ENCODE data around the gene SV2C. TPM values are rescaled to one million over a fixed set of nuclear protein-coding genes. Genes with fewer than 3 reads are reported as not detected.
"Not testable (repeated sequence)": the region's sequence is repeated elsewhere in the genome, so short reads cannot be mapped to it uniquely, and the experiment has no call there.

Gene SV2C
- total RNA-seq, 2 experiments from 2014 or later: 0.02 to 0.10 TPM

DNA sequence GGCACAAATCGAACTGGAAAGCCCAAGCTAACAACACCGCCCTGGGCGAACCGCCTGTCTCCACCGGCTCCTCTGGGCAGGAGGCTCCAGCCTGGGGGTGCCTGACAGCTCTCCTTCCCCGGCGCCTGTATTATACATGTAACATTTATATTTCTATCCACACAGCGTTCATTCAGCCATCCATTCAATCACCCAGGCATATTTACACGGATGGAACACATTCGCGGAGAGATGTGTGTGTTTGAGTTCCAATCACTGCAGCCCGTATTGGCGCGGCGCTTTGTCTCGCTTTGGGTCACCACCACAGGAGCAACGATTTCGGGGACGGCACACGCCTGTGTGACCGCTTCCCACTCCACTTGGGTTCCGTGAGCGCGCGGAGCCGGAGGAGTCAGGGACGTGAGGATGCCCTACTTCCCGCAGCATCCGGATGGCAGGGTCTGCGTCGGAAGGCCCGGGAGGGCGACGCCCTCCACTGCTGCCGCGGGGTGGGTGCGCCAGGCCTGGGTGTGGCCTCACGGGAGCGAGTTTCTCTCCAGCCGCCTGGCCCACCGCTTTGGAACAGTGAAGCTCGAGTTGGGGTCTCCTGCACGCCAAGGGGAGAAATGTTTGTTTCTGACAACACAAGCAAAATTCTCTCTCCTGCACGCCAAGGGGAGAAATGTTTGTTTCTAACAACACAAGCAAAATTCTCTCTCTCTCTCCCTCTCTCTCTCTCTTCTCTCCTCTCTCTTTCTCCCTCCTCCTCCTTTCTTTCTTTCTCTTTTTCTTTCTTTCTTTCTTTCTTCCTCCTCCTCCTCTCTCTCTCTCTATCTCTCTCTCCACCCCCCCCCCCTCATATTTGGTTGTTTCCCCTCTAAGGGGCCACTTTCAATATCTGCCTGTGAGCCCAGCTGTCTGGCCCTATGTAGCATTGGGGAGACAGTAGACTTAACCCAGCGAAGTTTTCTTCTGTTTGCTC lies 1.1 kb upstream of the SV2C start:
- Mint-ChIP-seq H3K9me3 (no peaks in the 10 kb centered on the region), H3K4me1 (ENCODE audit: low read depth) (peaks cover 28% of the 10 kb centered on the region), H3K4me3 (peak overlapping the region; percentile 69), H3K27me3 (peaks cover 72% of the 10 kb centered on the region), H3K36me3 (no peaks in the 10 kb centered on the region), H3K27ac (no peak overlapping the region)
- intact Hi-C loops (cut with micrococcal nuclease): no loop called here
- CTCF ChIA-PET: interaction anchor here (0.8 to 1.4 kb wide), 2 partner anchors 25 to 127 kb away, joined by 3 to 4 read pairs; no protein-coding TSS in a partner anchor
- DNase-seq: peak; percentile 15
- POLR2A ChIA-PET: no interaction called here

DNA sequence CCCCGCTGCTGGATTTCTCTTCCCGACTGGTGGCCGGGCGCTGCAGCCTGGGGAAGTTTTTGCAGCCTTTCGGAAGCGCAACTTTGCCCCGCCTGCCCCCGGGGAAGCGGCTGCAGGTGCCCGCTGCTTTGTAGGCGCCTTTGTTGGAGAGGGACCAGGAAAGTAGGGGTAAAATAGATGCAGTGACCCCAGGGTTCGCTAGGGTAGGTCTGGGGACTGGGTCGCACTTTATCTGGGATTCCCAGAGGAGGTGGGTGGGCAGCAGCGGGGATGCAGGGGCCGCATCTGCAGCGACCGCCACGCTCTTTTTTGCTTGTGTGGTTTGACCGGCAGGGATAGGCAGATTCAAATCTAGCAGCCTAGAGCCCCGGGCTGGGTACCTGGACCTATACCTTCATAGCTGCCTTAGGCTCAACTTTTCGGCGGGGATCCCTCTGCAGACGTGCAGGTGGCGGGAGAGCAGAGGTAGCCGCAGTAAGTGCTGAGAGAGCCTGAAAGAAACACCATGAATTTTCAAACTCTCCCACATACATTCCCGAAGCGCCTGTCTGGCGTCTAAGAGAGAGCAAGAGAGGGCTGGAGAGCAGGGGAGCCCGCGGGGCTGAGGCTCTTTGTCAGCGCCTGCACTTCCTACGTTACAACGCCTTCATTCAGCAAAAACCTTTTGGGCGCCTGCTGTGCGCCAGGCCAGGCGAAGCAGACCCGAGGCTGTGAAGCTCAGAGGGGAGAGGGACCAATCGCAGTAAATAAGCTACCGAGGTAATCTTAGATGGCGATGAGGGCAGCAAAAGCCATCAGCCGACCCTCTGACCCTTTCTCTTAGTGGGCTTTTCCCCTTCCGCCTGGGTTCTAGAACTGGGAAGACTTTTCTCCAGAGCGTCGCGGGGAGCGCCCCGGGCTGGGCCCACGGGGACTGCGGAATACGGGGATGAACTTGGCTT lies 642 bp downstream of the SV2C start:
- Mint-ChIP-seq H3K4me3 (peak overlapping the region; percentile 69), H3K36me3 (no peaks in the 10 kb centered on the region), H3K27ac (no peak overlapping the region), H3K9me3 (no peaks in the 10 kb centered on the region), H3K27me3 (peaks cover 57% of the 10 kb centered on the region), H3K4me1 (ENCODE audit: low read depth) (peaks cover 28% of the 10 kb centered on the region)
- POLR2A ChIA-PET: no interaction called here
- DNase-seq: peak; percentile 40
- intact Hi-C loops (cut with micrococcal nuclease): loop anchor here (1.0 kb wide), 1 partner anchor 15 kb away; no protein-coding TSS in a partner anchor
- CTCF ChIA-PET: interaction anchor here (0.6 to 1.2 kb wide), 5 partner anchors 9 to 173 kb away, joined by 3 to 4 read pairs (median 3); no protein-coding TSS in a partner anchor

DNA sequence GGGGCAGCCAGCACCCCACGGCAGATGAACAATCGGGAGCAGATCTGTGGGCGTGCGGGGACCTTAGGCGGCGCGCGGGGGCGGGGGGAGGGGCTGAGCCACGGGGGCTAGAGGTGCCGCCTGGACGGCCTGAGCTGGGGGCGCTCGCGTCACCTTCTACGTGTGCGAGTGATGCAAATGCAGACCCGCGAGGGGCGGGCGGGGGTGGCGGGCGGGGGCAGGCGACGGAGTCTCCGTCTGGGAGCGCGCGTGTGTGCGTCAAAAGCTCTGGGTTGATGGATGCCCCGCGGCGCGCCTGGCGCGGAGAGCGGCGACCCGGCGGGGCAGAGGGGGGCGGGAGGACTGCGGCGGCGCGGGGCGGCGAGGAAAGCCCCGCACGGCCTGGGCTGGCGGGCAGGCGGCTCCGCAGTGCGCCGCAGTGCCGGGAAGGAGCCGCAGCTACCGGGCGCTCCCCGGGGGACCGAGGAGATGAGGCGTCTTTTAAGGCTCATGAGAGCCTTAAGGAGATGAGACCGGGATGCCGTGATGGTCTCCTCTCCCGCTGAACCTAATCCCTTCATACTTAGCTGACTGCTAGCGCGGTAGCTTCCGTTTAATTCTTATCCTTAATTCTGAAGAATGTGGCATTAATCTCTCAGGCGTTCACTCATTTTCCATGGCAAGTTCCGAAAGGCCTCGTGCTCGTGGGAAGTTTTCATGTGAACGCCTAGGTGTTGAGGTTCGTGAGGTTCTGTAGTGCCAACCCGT lies 1.5 kb downstream of the SV2C start:
- ChIA-PET CTCF (interaction anchor here (0.7 to 1.2 kb wide), 4 partner anchors 8 to 172 kb away, joined by 3 to 4 read pairs (median 3); no protein-coding TSS in a partner anchor), POLR2A (no interaction called here)
- peak; percentile 23 for DNase-seq
- intact Hi-C loops (cut with micrococcal nuclease): loop anchor here (1.0 kb wide), 1 partner anchor 15 kb away; no protein-coding TSS in a partner anchor
- H3K27me3 Mint-ChIP-seq: peaks cover 60% of the 10 kb centered on the region
- no peaks in the 10 kb centered on the region for H3K9me3 Mint-ChIP-seq
- peak overlapping the region; percentile 69 for H3K4me3 Mint-ChIP-seq
- peaks cover 28% of the 10 kb centered on the region for H3K4me1 Mint-ChIP-seq (ENCODE audit: low read depth)
- no peaks in the 10 kb centered on the region for H3K36me3 Mint-ChIP-seq
- no peak overlapping the region for H3K27ac Mint-ChIP-seq

- intact Hi-C loops (cut with micrococcal nuclease): no loop called here
- Mint-ChIP-seq H3K27me3 (peaks cover 57% of the 10 kb centered on the region), H3K9me3 (no peaks in the 10 kb centered on the region), H3K4me3 (peak overlapping the region; percentile 13), H3K36me3 (no peaks in the 10 kb centered on the region), H3K27ac (no peak overlapping the region), H3K4me1 (ENCODE audit: low read depth) (peaks cover 28% of the 10 kb centered on the region)
- ChIA-PET CTCF (interaction anchor here (0.7 to 1.2 kb wide), 2 partner anchors 90 to 124 kb away, joined by 4 read pairs; no protein-coding TSS in a partner anchor), POLR2A (no interaction called here)
- DNase-seq: no peak
These were observed 2.0 kb downstream of the SV2C start for GRCh38 chr5:76085243-76085579.

DNA sequence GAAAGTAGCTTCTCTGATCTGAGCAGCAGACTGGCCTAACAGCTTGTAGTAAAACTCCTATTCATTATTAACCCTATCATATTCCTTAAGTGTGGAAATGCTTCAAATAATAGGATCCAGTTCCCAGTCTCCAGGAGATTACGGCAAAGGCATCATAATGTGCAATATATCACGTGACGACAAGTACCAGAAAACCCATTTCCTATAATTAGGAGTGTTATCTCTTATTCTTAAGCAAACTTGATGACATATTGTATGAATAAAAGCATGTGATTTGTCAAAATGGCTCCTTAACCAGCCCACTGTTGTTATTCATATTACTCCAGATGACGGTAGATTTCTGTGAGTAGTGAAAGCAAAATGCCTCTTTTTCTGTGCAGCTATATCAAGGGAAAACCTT lies 2.9 kb downstream of the SV2C start:
- CTCF ChIA-PET: interaction anchor here (0.7 kb wide), 1 partner anchor 89 kb away, joined by 4 read pairs; no protein-coding TSS in a partner anchor
- Mint-ChIP-seq H3K36me3 (no peaks in the 10 kb centered on the region), H3K4me3 (no peak overlapping the region), H3K27me3 (peaks cover 50% of the 10 kb centered on the region), H3K27ac (no peak overlapping the region), H3K4me1 (ENCODE audit: low read depth) (peaks cover 28% of the 10 kb centered on the region), H3K9me3 (no peaks in the 10 kb centered on the region)
- intact Hi-C loops (cut with micrococcal nuclease): no loop called here
- POLR2A ChIA-PET: no interaction called here
- no peak for DNase-seq

DNA sequence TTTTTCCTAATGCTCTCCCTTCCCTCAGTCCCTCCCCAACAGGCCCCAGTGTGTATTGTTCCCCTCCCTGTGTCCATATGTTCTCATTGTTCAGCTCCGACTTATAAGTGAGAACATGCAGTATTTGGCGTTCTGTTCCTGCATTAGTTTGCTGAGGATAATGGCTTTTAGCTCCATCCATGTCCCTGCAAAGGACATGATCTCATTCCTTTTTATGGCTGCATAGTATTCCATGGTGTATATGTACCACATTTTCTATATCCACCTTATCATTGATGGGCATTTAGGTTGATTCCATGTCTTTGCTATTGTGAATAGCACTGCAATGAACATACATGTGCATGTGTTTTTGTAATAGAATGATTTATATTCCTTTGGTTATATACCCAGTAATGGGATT lies 6.0 kb downstream of the SV2C start:
- H3K4me3 Mint-ChIP-seq; POLR2A ChIA-PET; H3K27ac Mint-ChIP-seq; DNase-seq; H3K9me3 Mint-ChIP-seq; H3K36me3 Mint-ChIP-seq; intact Hi-C loops (cut with micrococcal nuclease): not testable (repeated sequence)
- peaks cover 25% of the 10 kb centered on the region for H3K27me3 Mint-ChIP-seq
- H3K4me1 Mint-ChIP-seq (ENCODE audit: low read depth): peaks cover 10% of the 10 kb centered on the region
- CTCF ChIA-PET: interaction anchor here (0.8 kb wide), 1 partner anchor 1351 kb away, joined by 3 read pairs; no protein-coding TSS in a partner anchor

- intact Hi-C loops (cut with micrococcal nuclease): no loop called here
- H3K36me3 Mint-ChIP-seq: no peaks in the 10 kb centered on the region
- ChIA-PET POLR2A (no interaction called here), CTCF (no interaction called here)
- no peaks in the 10 kb centered on the region for H3K4me1 Mint-ChIP-seq (ENCODE audit: low read depth)
- DNase-seq: no peak
- H3K27ac Mint-ChIP-seq: no peak overlapping the region
- H3K9me3 Mint-ChIP-seq: no peaks in the 10 kb centered on the region
- H3K27me3 Mint-ChIP-seq: peaks cover 13% of the 10 kb centered on the region
- no peak overlapping the region for H3K4me3 Mint-ChIP-seq
These were observed 8.2 kb downstream of the SV2C start for GRCh38 chr5:76091351-76091750.

DNA sequence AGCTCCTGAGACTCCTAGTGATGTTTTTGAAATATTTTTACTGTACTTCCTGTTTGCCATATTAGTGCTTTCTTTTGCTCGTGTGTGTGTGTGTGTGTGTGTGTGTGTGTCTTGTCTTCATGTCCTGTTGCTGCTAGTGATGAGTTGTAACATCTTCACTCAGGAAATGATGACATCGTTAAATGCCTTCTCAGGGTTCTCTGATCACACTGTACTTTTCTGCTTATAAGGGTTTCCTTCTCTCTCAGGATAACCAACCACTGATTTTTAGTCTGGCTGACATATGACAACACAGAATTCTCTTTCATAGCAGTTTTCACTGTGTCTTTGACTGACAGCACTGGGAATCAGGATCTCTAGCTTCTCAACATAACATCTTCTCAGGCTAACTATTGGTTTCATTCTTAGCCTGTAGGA lies 16.1 kb downstream of the SV2C start:
- CTCF ChIA-PET: interaction anchor here (0.6 to 1.2 kb wide), 2 partner anchors 77 to 860 kb away, joined by 3 read pairs; no protein-coding TSS in a partner anchor
- Mint-ChIP-seq H3K4me3 (no peak overlapping the region), H3K27me3 (peaks cover 6% of the 10 kb centered on the region), H3K27ac (no peak overlapping the region), H3K36me3 (no peaks in the 10 kb centered on the region), H3K4me1 (ENCODE audit: low read depth) (peaks cover 9% of the 10 kb centered on the region), H3K9me3 (no peaks in the 10 kb centered on the region)
- POLR2A ChIA-PET: no interaction called here
- peak; percentile 52 for DNase-seq
- intact Hi-C loops (cut with micrococcal nuclease): loop anchor here (1.0 kb wide), 1 partner anchor 15 kb away; no protein-coding TSS in a partner anchor

GRCh38 chr5:76099756-76100155 lies 16.6 kb downstream of the SV2C start:
- peaks cover 6% of the 10 kb centered on the region for H3K27me3 Mint-ChIP-seq
- H3K9me3 Mint-ChIP-seq: no peaks in the 10 kb centered on the region
- no peaks in the 10 kb centered on the region for H3K36me3 Mint-ChIP-seq
- H3K4me1 Mint-ChIP-seq (ENCODE audit: low read depth): peaks cover 9% of the 10 kb centered on the region
- H3K27ac Mint-ChIP-seq: no peak overlapping the region
- CTCF ChIA-PET: interaction anchor here (0.6 to 1.2 kb wide), 2 partner anchors 76 to 861 kb away, joined by 3 read pairs; no protein-coding TSS in a partner anchor
- DNase-seq: no peak
- intact Hi-C loops (cut with micrococcal nuclease): loop anchor here (1.0 kb wide), 1 partner anchor 15 kb away; no protein-coding TSS in a partner anchor
- H3K4me3 Mint-ChIP-seq: no peak overlapping the region
- POLR2A ChIA-PET: no interaction called here

DNA sequence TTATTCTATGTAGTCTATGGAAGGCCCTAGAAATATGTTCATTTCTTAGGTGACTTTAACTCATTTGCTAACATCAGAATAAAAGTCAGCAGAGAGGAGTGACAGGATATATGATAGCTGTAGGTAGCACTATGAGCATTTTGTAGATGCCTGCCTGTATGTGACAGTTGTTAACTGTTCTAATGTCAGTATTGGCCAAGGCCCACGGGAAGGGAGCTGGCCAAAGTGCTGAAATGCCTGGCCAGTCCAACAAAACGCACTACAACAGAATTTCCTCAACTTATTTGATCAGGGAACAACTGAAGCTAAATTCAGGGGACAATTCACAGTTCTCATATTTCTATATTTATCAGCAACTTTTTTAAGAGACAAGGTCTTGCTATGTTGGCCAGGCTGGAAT lies 20.8 kb downstream of the SV2C start:
- no peak overlapping the region for H3K27ac Mint-ChIP-seq
- peaks cover 8% of the 10 kb centered on the region for H3K4me1 Mint-ChIP-seq (ENCODE audit: low read depth)
- H3K27me3 Mint-ChIP-seq: peaks cover 10% of the 10 kb centered on the region
- ChIA-PET CTCF (interaction anchor here (1.3 kb wide), 1 partner anchor 71 kb away, joined by 5 read pairs; no protein-coding TSS in a partner anchor), POLR2A (no interaction called here)
- H3K36me3 Mint-ChIP-seq: no peaks in the 10 kb centered on the region
- H3K9me3 Mint-ChIP-seq: no peaks in the 10 kb centered on the region
- H3K4me3 Mint-ChIP-seq: no peak overlapping the region
- intact Hi-C loops (cut with micrococcal nuclease): no loop called here
- DNase-seq: peak; percentile 53

GRCh38 chr5:76106149-76106548 lies 23.0 kb downstream of the SV2C start:
- no peak overlapping the region for H3K27ac Mint-ChIP-seq
- POLR2A ChIA-PET: no interaction called here
- intact Hi-C loops (cut with micrococcal nuclease): no loop called here

More at GRCh38 chr5:76106149-76106548, 23.0 kb downstream of the SV2C start:
- Mint-ChIP-seq H3K9me3 (no peaks in the 10 kb centered on the region), H3K4me3 (no peak overlapping the region), H3K36me3 (no peaks in the 10 kb centered on the region), H3K27me3 (peaks cover 14% of the 10 kb centered on the region), H3K4me1 (ENCODE audit: low read depth) (no peaks in the 10 kb centered on the region)
- CTCF ChIA-PET: no interaction called here
- DNase-seq: no peak
